ENCODE data around the gene SERGEF. TPM values are rescaled to one million over a fixed set of nuclear protein-coding genes. Genes with fewer than 3 reads are reported as not detected.
A peak's percentile ranks its signal among the peaks of the same experiment; 100 is the strongest.

SERGEF gene
- total RNA-seq, 1 donor: 36.9 TPM

GRCh38 chr11:17954395-17955252, 58.2 kb downstream of the SERGEF start:
- DNase-seq (ENCODE audit: low read depth in 2 of 3, low spot score in 2 of 3): no peak

GRCh38 chr11:17952487-17952886, 60.4 kb downstream of the SERGEF start:
- no peak for DNase-seq (ENCODE audit: low read depth in 2 of 3, low spot score in 2 of 3)

GRCh38 chr11:17951685-17952388, 61.0 kb downstream of the SERGEF start:
- DNase-seq (ENCODE audit: low read depth in 2 of 3, low spot score in 2 of 3): no peak

- no peak for DNase-seq (ENCODE audit: low read depth in 2 of 3, low spot score in 2 of 3)
Observed at GRCh38 chr11:17950644-17951043, 62.2 kb downstream of the SERGEF start.

GRCh38 chr11:17948296-17948695, 64.6 kb downstream of the SERGEF start:
- DNase-seq (ENCODE audit: low read depth in 2 of 3, low spot score in 2 of 3): peak in 2 of 3 donors; percentile 14 to 52

- no peak for DNase-seq (ENCODE audit: low read depth in 2 of 3, low spot score in 2 of 3)
Observed at GRCh38 chr11:17939542-17939941, 73.3 kb downstream of the SERGEF start.

GRCh38 chr11:17936790-17937189, 76.1 kb downstream of the SERGEF start:
- no peak for DNase-seq (ENCODE audit: low read depth in 2 of 3, low spot score in 2 of 3)

- DNase-seq (ENCODE audit: low read depth in 2 of 3, low spot score in 2 of 3): no peak
Observed at GRCh38 chr11:17934194-17934593, 78.7 kb downstream of the SERGEF start.

GRCh38 chr11:17933708-17934107, 79.1 kb downstream of the SERGEF start:
- no peak for DNase-seq (ENCODE audit: low read depth in 2 of 3, low spot score in 2 of 3)

GRCh38 chr11:17932472-17932871, 80.4 kb downstream of the SERGEF start:
- DNase-seq (ENCODE audit: low read depth in 2 of 3, low spot score in 2 of 3): no peak

GRCh38 chr11:17931595-17931994, 81.3 kb downstream of the SERGEF start:
- DNase-seq (ENCODE audit: low read depth in 2 of 3, low spot score in 2 of 3): no peak

- DNase-seq (ENCODE audit: low read depth in 2 of 3, low spot score in 2 of 3): no peak
Observed at GRCh38 chr11:17930544-17931125, 82.2 kb downstream of the SERGEF start.

GRCh38 chr11:17929171-17929570, 83.7 kb downstream of the SERGEF start:
- DNase-seq (ENCODE audit: low read depth in 2 of 3, low spot score in 2 of 3): no peak

- DNase-seq (ENCODE audit: low read depth in 2 of 3, low spot score in 2 of 3): no peak
Observed at GRCh38 chr11:17927681-17928343, 85.0 kb downstream of the SERGEF start.

- no peak for DNase-seq (ENCODE audit: low read depth in 2 of 3, low spot score in 2 of 3)
Observed at GRCh38 chr11:17927041-17927440, 85.8 kb downstream of the SERGEF start.

GRCh38 chr11:17924713-17925112, 88.1 kb downstream of the SERGEF start:
- no peak for DNase-seq (ENCODE audit: low read depth in 2 of 3, low spot score in 2 of 3)

- no peak for DNase-seq (ENCODE audit: low read depth in 2 of 3, low spot score in 2 of 3)
Observed at GRCh38 chr11:17923217-17923616, 89.6 kb downstream of the SERGEF start.

- no peak for DNase-seq (ENCODE audit: low read depth in 2 of 3, low spot score in 2 of 3)
Observed at GRCh38 chr11:17922416-17922788, 90.4 kb downstream of the SERGEF start.

- DNase-seq (ENCODE audit: low read depth in 2 of 3, low spot score in 2 of 3): peak in 1 of 3 donors; percentile 18
Observed at GRCh38 chr11:17921659-17922415, 91.0 kb downstream of the SERGEF start.

GRCh38 chr11:17918049-17918605, 94.7 kb downstream of the SERGEF start:
- DNase-seq (ENCODE audit: low read depth in 2 of 3, low spot score in 2 of 3): no peak
